DND-41 (cell line): ENCODE measurements around the gene COL25A1.

Experiments used
- CTCF ChIP-seq: IDR thresholded peaks from 2 replicates; pipeline ENCODE4 v1.5.1; 2012; ENCODE audit warnings: borderline replicate concordance, low read length, moderate library complexity, mild to moderate bottlenecking; ENCODE audit not compliant: poor library complexity, severe bottlenecking; ENCODE audit errors: extremely low read depth
- EZH2 ChIP-seq: IDR thresholded peaks from 3 replicates; pipeline ENCODE4 v1.6.1; 2012; ENCODE audit warnings: borderline replicate concordance, low read depth, mild to moderate bottlenecking, moderate library complexity, low read length, inconsistent platforms; ENCODE audit not compliant: severe bottlenecking

GRCh38 chr4:108820492-108821350 lies 481.7 kb downstream of the COL25A1 start:
- TF ChIP-seq CTCF (no peak), EZH2 (no peak)
